ENCODE data around the gene NUPR1.

GRCh38 chr16:28575446-28576109 lies 36.8 kb upstream of the NUPR1 start:
- TF ChIP-seq EZH2phosphoT487 (IDR thresholded peaks at IDR 0.05; ENCODE audit: borderline replicate concordance, low read depth, low read length) (no peak), CTCF (conservative IDR thresholded peaks at IDR 0.05; ENCODE audit: low read length) (no peak)
